ENCODE data around the gene CHD5.

DNA sequence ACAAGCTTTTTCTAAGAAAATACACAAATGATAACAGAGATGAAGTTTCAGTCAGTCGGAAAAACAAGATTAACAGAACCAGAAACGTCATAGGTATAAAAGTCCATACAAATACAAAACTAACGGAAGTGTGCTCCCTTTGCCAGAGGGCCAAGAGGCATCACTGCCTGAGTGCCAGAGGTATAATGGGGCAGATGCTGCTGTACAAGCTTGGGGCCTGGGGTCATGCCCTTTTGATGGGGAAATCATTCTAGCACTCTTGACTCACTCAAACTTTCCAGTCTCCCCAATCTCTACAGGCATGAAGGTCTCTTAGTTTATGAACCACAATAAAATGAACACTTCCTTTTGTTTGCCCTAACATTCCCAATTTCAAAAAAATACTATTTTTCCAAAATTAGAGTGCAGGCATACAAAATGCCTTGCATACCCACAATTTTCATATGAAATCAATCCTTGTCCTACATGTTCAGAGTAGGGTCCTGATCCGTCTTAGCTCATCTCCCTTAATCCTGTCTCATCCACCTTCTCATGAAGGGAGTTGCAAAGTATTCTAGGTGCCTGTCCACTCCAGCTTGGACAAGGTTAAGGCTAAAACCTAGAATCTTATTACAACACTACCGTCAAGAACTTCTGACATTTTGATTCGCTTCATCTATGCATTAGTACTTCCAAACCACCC, 17.8 kb upstream of the CHD5 start:
- TF ChIP-seq POLR2A (IDR thresholded peaks at IDR 0.05), result no peak
- TF ChIP-seq EP300 (IDR thresholded peaks at IDR 0.05), result no peak
- TF ChIP-seq, protein P1, sequence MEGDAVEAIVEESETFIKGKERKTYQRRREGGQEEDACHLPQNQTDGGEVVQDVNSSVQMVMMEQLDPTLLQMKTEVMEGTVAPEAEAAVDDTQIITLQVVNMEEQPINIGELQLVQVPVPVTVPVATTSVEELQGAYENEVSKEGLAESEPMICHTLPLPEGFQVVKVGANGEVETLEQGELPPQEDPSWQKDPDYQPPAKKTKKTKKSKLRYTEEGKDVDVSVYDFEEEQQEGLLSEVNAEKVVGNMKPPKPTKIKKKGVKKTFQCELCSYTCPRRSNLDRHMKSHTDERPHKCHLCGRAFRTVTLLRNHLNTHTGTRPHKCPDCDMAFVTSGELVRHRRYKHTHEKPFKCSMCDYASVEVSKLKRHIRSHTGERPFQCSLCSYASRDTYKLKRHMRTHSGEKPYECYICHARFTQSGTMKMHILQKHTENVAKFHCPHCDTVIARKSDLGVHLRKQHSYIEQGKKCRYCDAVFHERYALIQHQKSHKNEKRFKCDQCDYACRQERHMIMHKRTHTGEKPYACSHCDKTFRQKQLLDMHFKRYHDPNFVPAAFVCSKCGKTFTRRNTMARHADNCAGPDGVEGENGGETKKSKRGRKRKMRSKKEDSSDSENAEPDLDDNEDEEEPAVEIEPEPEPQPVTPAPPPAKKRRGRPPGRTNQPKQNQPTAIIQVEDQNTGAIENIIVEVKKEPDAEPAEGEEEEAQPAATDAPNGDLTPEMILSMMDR (IDR thresholded peaks at IDR 0.05), result no peak
- TF ChIP-seq POLR2AphosphoS5 (IDR thresholded peaks at IDR 0.05), result no peak
